ENCODE results near the gene FBH1. TPM values are rescaled to one million over a fixed set of nuclear protein-coding genes. Genes with fewer than 3 reads are reported as not detected.

The FBH1 gene
- polyA plus RNA-seq, 1 experiment, result 65.2 TPM

GRCh38 chr10:5896208-5897052 is 6.4 kb downstream of the FBH1 start:
- Histone ChIP-seq H3K9me3 (ENCODE audit: control insufficient read depth, insufficient read depth, low read length) (peaks cover 4% of the 10 kb centered on the region; the same call in 1 of the 2 replicates), H3K27me3 (ENCODE audit: control insufficient read depth, insufficient read depth, low read length) (no peaks in the 10 kb centered on the region), H3K27ac (ENCODE audit: low read depth, low read length) (no peak overlapping the region), H3K4me3 (ENCODE audit: low read depth, low read length) (no peak overlapping the region)
- no peak for TF ChIP-seq CTCF (IDR thresholded peaks at IDR 0.05; ENCODE audit: low read depth, low read length)
- CTCF ChIA-PET, result no interaction called here
- no peak for DNase-seq (ENCODE audit: low read depth, low spot score)
- POLR2A ChIA-PET, result no interaction called here

- no peak overlapping the region for H3K4me3 ChIP-seq (ENCODE audit: low read depth, low read length)
- no peak for TF ChIP-seq CTCF (IDR thresholded peaks at IDR 0.05; ENCODE audit: low read depth, low read length)
- POLR2A ChIA-PET, result no interaction called here
- DNase-seq (ENCODE audit: low read depth, low spot score), result no peak
- no peak overlapping the region for H3K27ac ChIP-seq (ENCODE audit: low read depth, low read length)
- H3K27me3 ChIP-seq (ENCODE audit: control insufficient read depth, insufficient read depth, low read length), result no peaks in the 10 kb centered on the region
- peaks cover 4% of the 10 kb centered on the region; the same call in 1 of the 2 replicates for H3K9me3 ChIP-seq (ENCODE audit: control insufficient read depth, insufficient read depth, low read length)
- CTCF ChIA-PET, result no interaction called here
These were observed 7.0 kb downstream of the FBH1 start for GRCh38 chr10:5897053-5897340.

- POLR2A ChIA-PET, result no interaction called here
- CTCF ChIA-PET, result no interaction called here
- H3K27me3 ChIP-seq (ENCODE audit: control insufficient read depth, insufficient read depth, low read length), result no peaks in the 10 kb centered on the region
- DNase-seq (ENCODE audit: low read depth, low spot score), result no peak
- H3K9me3 ChIP-seq (ENCODE audit: control insufficient read depth, insufficient read depth, low read length), result peaks cover 4% of the 10 kb centered on the region; the same call in 1 of the 2 replicates
- no peak overlapping the region for H3K27ac ChIP-seq (ENCODE audit: low read depth, low read length)
- TF ChIP-seq CTCF (IDR thresholded peaks at IDR 0.05; ENCODE audit: low read depth, low read length), result no peak
- H3K4me3 ChIP-seq (ENCODE audit: low read depth, low read length), result no peak overlapping the region
These were observed 7.5 kb downstream of the FBH1 start for GRCh38 chr10:5897504-5897903.

- POLR2A ChIA-PET, result no interaction called here
- Histone ChIP-seq H3K9me3 (ENCODE audit: control insufficient read depth, insufficient read depth, low read length) (peaks cover 4% of the 10 kb centered on the region; the same call in 1 of the 2 replicates), H3K4me3 (ENCODE audit: low read depth, low read length) (no peak overlapping the region), H3K27me3 (ENCODE audit: control insufficient read depth, insufficient read depth, low read length) (no peaks in the 10 kb centered on the region), H3K27ac (ENCODE audit: low read depth, low read length) (no peak overlapping the region)
- CTCF ChIA-PET, result no interaction called here
- no peak for TF ChIP-seq CTCF (IDR thresholded peaks at IDR 0.05; ENCODE audit: low read depth, low read length)
- no peak for DNase-seq (ENCODE audit: low read depth, low spot score)
These were observed 8.1 kb downstream of the FBH1 start for GRCh38 chr10:5898163-5898562.

- CTCF ChIA-PET, result no interaction called here
- no peak for DNase-seq (ENCODE audit: low read depth, low spot score)
These were observed 10.2 kb downstream of the FBH1 start for GRCh38 chr10:5900247-5900646.

More at GRCh38 chr10:5900247-5900646, 10.2 kb downstream of the FBH1 start:
- H3K27ac ChIP-seq (ENCODE audit: low read depth, low read length), result no peak overlapping the region
- no peak overlapping the region for H3K4me3 ChIP-seq (ENCODE audit: low read depth, low read length)
- H3K9me3 ChIP-seq (ENCODE audit: control insufficient read depth, insufficient read depth, low read length), result peaks cover 4% of the 10 kb centered on the region; the same call in 1 of the 2 replicates
- TF ChIP-seq CTCF (IDR thresholded peaks at IDR 0.05; ENCODE audit: low read depth, low read length), result no peak
- no peaks in the 10 kb centered on the region for H3K27me3 ChIP-seq (ENCODE audit: control insufficient read depth, insufficient read depth, low read length)
- POLR2A ChIA-PET, result interaction anchor here (1.7 kb wide), 1 partner anchor 10 kb away, joined by 4 read pairs; the partner anchor contains the start of genes ANKRD16 and FBH1
